Kidney epithelial cell (primary cell): ENCODE results near the gene CD58. TPM values are rescaled to one million over a fixed set of nuclear protein-coding genes. Genes with fewer than 3 reads are reported as not detected.

Experiments
- DNase-seq: peaks from one replicate; pipeline ENCODE4 v3.0.0-alpha.2; 2010; ENCODE audit warnings: low read depth
- H3K27me3 ChIP-seq: 2 replicates; pipeline ENCODE4 v1.6.0; 2011; ENCODE audit warnings: low read length; ENCODE audit not compliant: control insufficient read depth, insufficient read depth
- H3K36me3 ChIP-seq: 2 replicates; pipeline ENCODE4 v1.5.1; 2011; ENCODE audit warnings: low read length; ENCODE audit not compliant: control insufficient read depth, insufficient read depth
- H3K4me3 ChIP-seq: 2 replicates; pipeline ENCODE4 v1.5.1; 2011; ENCODE audit warnings: low read depth, mild to moderate bottlenecking, control low read depth, low read length
- CTCF ChIP-seq: IDR thresholded peaks from 2 replicates; pipeline ENCODE4 v1.5.1; 2011; ENCODE audit warnings: mild to moderate bottlenecking, moderate library complexity, low read length, control low read depth, inconsistent platforms; ENCODE audit not compliant: insufficient read depth, poor library complexity, severe bottlenecking
- total RNA-seq: library from RNA; depleted of rRNA; stranded (reverse); fragments of >200 nt; gene quantifications from 2 replicates; pipeline ENCODE4 v1.2.3, GENCODE V29; 2015

CD58 gene
- total RNA-seq, 1 donor from 2014 or later: 25.4 TPM

- no peak overlapping the region for H3K4me3 ChIP-seq
These were observed 69.0 kb downstream of the CD58 start for GRCh38 chr1:116501870-116502244.

GRCh38 chr1:116501125-116501869 is 69.5 kb downstream of the CD58 start:
- TF ChIP-seq CTCF: no peak
- H3K36me3 ChIP-seq: no peaks in the 10 kb centered on the region
- H3K4me3 ChIP-seq: no peak overlapping the region
- no peak for DNase-seq
- no peaks in the 10 kb centered on the region for H3K27me3 ChIP-seq

More at GRCh38 chr1:116501870-116502244, 69.0 kb downstream of the CD58 start:
- DNase-seq: no peak
- no peaks in the 10 kb centered on the region for H3K27me3 ChIP-seq
- TF ChIP-seq CTCF: no peak
- no peaks in the 10 kb centered on the region for H3K36me3 ChIP-seq

- no peak for DNase-seq
- Histone ChIP-seq H3K36me3 (no peaks in the 10 kb centered on the region), H3K4me3 (no peak overlapping the region), H3K27me3 (no peaks in the 10 kb centered on the region)
- TF ChIP-seq CTCF: peak; percentile 81
These were observed 71.8 kb downstream of the CD58 start for GRCh38 chr1:116498789-116499628.

- Histone ChIP-seq H3K36me3 (no peaks in the 10 kb centered on the region), H3K27me3 (no peaks in the 10 kb centered on the region), H3K4me3 (no peak overlapping the region)
- DNase-seq: no peak
- no peak for TF ChIP-seq CTCF
These were observed 73.2 kb downstream of the CD58 start for GRCh38 chr1:116497656-116498055.

GRCh38 chr1:116496898-116497297 is 73.9 kb downstream of the CD58 start:
- no peak for DNase-seq
- TF ChIP-seq CTCF: no peak

More at GRCh38 chr1:116496898-116497297, 73.9 kb downstream of the CD58 start:
- Histone ChIP-seq H3K36me3 (no peaks in the 10 kb centered on the region), H3K4me3 (no peak overlapping the region), H3K27me3 (no peaks in the 10 kb centered on the region)
